GM13976 (cell line): ENCODE data around the gene PLXNA1.

Experiments
- DNase-seq: peaks from one replicate; pipeline ENCODE4 v3.0.0; 2012; ENCODE audit warnings: low spot score
- in situ Hi-C: fragments of 300-500 bp; cut with MboI; formaldehyde crosslinking; loops from one replicate; pipeline ENCODE4 v1.12.0; 2022; ENCODE audit warnings: low sequenced_read_pairs, mixed read lengths, inconsistent platforms; ENCODE audit not compliant: unreplicated experiment
- TF ChIP-seq, protein P1 (sequence below): IDR thresholded peaks from 2 replicates; pipeline ENCODE4 v1.5.1; 2012; ENCODE audit warnings: borderline replicate concordance, mild to moderate bottlenecking; ENCODE audit not compliant: insufficient read depth; ENCODE audit errors: extremely low read depth, missing control alignments, control extremely low read depth

The PLXNA1 gene

DNA sequence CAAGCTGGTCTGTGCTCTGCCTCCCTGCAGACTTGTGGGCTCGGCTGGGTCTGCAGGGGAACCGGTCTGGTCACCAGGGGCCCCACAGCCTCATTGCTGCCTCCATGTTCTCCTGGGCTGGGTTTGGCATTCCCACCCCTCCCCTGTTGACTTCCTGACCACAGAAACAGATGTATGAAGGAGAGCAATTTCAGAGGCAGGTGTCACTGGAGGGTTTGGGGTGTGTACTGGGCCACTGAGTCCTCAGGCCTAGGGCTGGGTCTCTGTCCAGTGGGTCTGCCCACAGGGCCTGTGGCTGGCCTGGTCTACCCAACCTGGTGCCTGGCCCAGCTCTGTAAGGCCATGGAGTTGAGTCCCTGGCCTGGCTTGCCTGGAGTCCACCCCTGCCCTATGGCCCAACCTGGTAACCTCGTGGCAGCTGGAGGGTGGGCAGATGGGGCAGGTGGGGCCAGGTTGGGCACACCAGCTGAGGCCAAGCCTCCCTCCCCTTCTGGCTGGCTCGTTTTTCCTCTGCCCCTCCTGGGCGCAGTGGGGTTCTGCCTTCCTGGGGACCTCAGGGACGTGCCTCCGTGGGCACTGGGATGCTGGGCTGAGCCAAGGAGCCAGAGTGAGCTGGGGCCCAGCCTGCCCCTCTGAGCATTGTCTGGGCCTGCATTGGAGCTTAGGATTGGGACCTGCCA is 20.8 kb downstream of the PLXNA1 start:
- TF ChIP-seq, protein P1, sequence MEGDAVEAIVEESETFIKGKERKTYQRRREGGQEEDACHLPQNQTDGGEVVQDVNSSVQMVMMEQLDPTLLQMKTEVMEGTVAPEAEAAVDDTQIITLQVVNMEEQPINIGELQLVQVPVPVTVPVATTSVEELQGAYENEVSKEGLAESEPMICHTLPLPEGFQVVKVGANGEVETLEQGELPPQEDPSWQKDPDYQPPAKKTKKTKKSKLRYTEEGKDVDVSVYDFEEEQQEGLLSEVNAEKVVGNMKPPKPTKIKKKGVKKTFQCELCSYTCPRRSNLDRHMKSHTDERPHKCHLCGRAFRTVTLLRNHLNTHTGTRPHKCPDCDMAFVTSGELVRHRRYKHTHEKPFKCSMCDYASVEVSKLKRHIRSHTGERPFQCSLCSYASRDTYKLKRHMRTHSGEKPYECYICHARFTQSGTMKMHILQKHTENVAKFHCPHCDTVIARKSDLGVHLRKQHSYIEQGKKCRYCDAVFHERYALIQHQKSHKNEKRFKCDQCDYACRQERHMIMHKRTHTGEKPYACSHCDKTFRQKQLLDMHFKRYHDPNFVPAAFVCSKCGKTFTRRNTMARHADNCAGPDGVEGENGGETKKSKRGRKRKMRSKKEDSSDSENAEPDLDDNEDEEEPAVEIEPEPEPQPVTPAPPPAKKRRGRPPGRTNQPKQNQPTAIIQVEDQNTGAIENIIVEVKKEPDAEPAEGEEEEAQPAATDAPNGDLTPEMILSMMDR, result no peak
- no peak for DNase-seq
- in situ Hi-C loops, result no loop called here

DNA sequence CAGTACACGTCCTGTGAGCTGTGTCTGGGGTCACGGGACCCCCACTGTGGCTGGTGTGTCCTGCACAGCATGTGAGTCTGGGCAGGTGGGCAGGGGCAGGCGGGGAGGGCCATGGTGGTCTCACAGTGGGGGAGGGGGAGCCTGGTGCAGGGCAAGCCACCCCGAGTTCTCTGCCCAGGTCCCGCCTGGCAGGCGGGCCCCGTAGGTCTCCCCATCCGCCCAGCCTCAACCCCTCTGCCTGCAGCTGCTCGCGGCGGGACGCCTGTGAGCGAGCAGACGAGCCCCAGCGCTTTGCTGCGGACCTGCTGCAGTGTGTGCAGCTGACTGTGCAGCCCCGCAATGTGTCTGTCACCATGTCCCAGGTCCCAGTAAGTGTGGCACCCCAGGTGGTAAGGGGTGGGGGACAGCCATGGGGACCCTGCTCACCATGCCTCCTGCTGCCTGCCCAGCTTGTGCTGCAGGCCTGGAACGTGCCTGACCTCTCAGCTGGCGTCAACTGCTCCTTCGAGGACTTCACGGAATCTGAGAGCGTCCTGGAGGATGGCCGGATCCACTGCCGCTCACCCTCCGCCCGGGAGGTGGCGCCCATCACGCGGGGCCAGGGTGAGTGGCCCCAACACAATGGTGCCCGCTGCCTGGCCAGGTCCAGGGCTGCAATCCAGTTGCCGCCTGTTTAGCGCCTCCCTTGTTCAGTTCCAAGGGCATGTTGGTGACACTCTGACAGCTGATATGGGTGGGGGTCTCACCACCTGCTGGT is 21.9 kb downstream of the PLXNA1 start:
- no peak for DNase-seq
- in situ Hi-C loops, result no loop called here
- TF ChIP-seq, protein P1, result no peak

DNA sequence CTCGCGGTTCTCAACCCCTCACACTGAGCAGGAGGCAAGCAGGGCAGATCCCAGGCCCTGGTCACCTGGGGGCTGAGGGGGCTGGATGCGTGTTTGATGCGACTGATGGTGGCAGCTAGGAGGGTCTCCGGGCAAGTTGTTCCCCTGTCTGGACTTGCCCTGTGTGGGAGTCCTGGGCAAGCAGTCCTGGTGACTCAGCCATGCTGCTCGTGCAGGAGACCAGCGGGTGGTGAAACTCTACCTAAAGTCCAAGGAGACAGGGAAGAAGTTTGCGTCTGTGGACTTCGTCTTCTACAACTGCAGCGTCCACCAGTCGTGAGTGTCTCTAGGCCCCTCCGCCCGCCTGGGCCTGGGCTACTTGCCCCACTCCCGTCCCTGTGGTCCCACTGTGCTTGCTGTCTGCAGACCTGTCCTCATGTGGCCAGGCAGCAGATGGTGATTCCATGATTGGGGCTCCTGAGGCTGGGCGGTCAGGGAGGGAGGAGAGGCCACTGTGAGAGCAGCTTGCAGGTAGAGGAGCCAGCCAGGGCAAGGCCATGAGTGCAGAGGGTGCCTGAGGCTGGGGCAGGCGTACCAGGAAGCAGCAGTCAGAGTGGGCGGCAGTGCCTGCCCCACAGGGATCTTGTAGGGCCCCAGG is 23.1 kb downstream of the PLXNA1 start:
- TF ChIP-seq, protein P1, result no peak
- DNase-seq, result no peak
- in situ Hi-C loops, result no loop called here

DNA sequence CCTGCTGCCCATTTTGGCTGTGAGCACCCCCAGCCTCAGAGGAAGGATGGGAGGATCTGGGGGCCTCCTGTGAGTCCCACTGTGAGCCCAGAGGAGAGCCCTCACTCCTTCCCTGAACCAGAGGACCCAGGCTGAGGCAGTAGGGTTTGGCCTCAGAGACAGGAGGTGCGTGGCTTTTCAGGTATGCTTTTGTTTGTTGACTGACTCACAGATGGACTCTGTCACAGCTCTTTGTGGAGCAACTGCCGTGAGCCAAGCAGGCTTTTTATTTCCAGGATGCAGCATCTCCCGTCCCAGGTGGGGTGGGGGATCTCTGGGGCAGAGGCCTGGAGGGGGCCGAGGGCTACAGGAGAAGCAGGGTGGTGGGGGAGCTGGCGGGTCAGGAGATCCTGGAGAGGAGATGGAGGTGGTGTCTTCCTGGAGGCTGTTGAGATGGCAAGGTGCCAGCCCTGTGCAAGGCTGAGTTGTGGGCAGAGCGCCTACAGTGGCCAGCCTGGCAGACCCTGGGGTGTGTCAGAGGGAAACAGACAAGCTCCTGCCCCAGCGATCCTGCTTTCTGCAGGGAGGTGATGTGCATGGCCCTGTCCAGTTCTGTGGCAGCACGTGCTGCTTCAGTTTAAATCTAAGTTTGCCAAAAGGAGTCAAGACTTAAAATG is 24.0 kb downstream of the PLXNA1 start:
- in situ Hi-C loops, result no loop called here
- TF ChIP-seq, protein P1, result no peak
- no peak for DNase-seq

DNA sequence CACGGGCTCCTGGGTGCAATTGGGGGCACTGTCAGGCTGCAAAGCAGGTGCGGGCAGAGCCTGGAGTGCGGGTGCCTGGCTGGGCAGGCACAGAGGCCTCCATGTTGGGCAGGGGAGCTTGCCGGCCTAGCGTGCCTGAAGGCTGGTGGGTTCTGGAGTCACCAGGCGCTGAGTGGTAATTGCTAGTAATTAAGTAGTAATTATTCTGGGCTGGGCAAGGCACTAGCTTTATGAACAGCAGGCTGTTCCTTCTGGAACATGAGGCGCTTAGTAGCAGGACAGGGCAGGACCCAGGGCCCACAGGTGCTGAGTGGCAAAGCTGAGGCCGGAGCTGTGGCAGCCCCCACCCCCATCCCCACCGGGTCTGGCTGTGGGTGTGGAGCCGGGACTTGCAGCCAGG is 25.3 kb downstream of the PLXNA1 start:
- DNase-seq, result no peak
- in situ Hi-C loops, result no loop called here
- TF ChIP-seq, protein P1, result no peak

DNA sequence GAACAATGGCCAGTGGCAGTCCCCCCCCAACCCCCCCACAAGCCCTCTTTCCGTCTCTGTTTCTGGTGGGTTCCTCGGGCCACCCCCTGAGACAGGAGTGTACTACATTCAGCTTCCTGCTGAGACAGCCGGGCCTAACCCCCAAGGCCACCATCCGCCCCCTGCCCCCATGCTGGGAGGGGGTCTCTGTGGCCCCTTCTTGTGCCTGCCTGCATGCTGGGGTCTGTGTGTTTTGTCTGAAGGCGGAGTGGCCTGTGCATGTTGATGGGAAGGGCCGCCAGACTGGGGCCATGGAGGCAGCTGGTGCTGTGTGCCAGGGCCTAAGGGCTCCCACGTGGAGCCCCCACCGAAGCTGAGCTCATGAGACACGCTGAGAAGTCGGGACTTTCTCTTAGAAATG is 26.6 kb downstream of the PLXNA1 start:
- no peak for DNase-seq
- TF ChIP-seq, protein P1, result no peak
- in situ Hi-C loops, result no loop called here
